PC-3 (cell line): ENCODE data around the gene SMYD1. TPM values are rescaled to one million over a fixed set of nuclear protein-coding genes. Genes with fewer than 3 reads are reported as not detected.

ENCODE experiments used
- ATAC-seq: fragments of 200-7000 bp; cut with Tn5 transposase; 2 replicates; pipeline ENCODE4 v1.9.1; 2020; ENCODE audit warnings: mild to moderate bottlenecking, moderate library complexity
- BruUV-seq: library from RNA; stranded (reverse); fragments of 400-500 nt; replicated peaks from 2 replicates; lab custom pipeline; 2021; lab: Mats Ljungman, UMichigan
- CTCF ChIA-PET: fragments of 300-600 bp; sonication (Branson Sonifier 250); formaldehyde crosslinking; loops from one replicate; lab custom pipeline; 2022; ENCODE audit warnings: antibody characterized with exemption; lab: Charles Lee
- POLR2A ChIA-PET: fragments of 300-600 bp; sonication (Branson Sonifier 250); formaldehyde crosslinking; loops from one replicate; lab custom pipeline; 2022; ENCODE audit warnings: antibody characterized with exemption; ENCODE audit not compliant: unreplicated experiment; lab: Charles Lee
- DNase-seq: peaks from one replicate; pipeline ENCODE4 v3.0.0-alpha.2; 2015
- H2AFZ ChIP-seq: fragments of 300-600 bp; sonication (generic); 2 replicates; pipeline ENCODE4 v1.6.0; 2016; ENCODE audit warnings: antibody characterized with exemption, low read length
- H3F3A ChIP-seq: fragments of 300-600 bp; sonication (generic); one replicate; pipeline ENCODE4 v1.6.0; 2017; ENCODE audit warnings: antibody characterized with exemption, low read length, control low read depth, mild to moderate bottlenecking; ENCODE audit not compliant: unreplicated experiment
- H3K27ac ChIP-seq: fragments of 300-600 bp; sonication (generic); 2 replicates; pipeline ENCODE4 v1.5.1; 2016; ENCODE audit warnings: mild to moderate bottlenecking, low read length
- H3K27me3 ChIP-seq: fragments of 300-600 bp; sonication (generic); 2 replicates; pipeline ENCODE4 v1.6.1; 2016; ENCODE audit warnings: low read length, mixed read lengths
- H3K36me3 ChIP-seq: fragments of 300-600 bp; sonication (generic); 2 replicates; pipeline ENCODE4 v1.6.1; 2016; ENCODE audit warnings: low read depth, mixed run types, low read length, mixed read lengths
- H3K4me1 ChIP-seq: fragments of 300-600 bp; sonication (generic); 2 replicates; pipeline ENCODE4 v1.5.1; 2016; ENCODE audit warnings: low read length; ENCODE audit not compliant: insufficient read depth
- H3K4me2 ChIP-seq: fragments of 300-600 bp; sonication (generic); 2 replicates; pipeline ENCODE4 v1.6.0; 2016; ENCODE audit warnings: low read length
- H3K4me3 ChIP-seq: fragments of 300-600 bp; sonication (generic); 2 replicates; pipeline ENCODE4 v1.5.1; 2016; ENCODE audit warnings: mild to moderate bottlenecking, low read length, mixed read lengths
- H3K79me2 ChIP-seq: fragments of 300-600 bp; sonication (generic); 2 replicates; pipeline ENCODE4 v1.6.1; 2017; ENCODE audit warnings: low read length, mixed read lengths
- H3K9ac ChIP-seq: fragments of 300-600 bp; sonication (generic); 2 replicates; pipeline ENCODE4 v1.6.0; 2016; ENCODE audit warnings: mild to moderate bottlenecking, low read length
- H3K9me2 ChIP-seq: fragments of 300-600 bp; sonication (generic); replicated peaks from 2 replicates; pipeline ENCODE4 v1.6.1; 2016; ENCODE audit warnings: mixed run types, low read length, mixed read lengths
- H3K9me3 ChIP-seq: fragments of 300-600 bp; sonication (generic); 2 replicates; pipeline ENCODE4 v1.6.1; 2016; ENCODE audit warnings: low read length, mixed read lengths
- H4K20me1 ChIP-seq: fragments of 300-600 bp; sonication (generic); 2 replicates; pipeline ENCODE4 v1.6.1; 2016; ENCODE audit warnings: low read length, mixed read lengths
- CTCF ChIP-seq: fragments of 300-600 bp; sonication (generic); conservative IDR thresholded peaks from 2 replicates; pipeline ENCODE4 v1.5.1; 2017; ENCODE audit warnings: antibody characterized with exemption, low read depth, mild to moderate bottlenecking, low read length
- EZH2 ChIP-seq: fragments of 300-600 bp; sonication (generic); IDR thresholded peaks from one replicate; pipeline ENCODE4 v1.6.1; 2017; ENCODE audit warnings: antibody characterized with exemption, mild to moderate bottlenecking, low read length; ENCODE audit not compliant: unreplicated experiment
- EZH2phosphoT487 ChIP-seq: fragments of 300-600 bp; sonication (generic); IDR thresholded peaks from 2 replicates; pipeline ENCODE4 v1.6.1; 2018; ENCODE audit warnings: mild to moderate bottlenecking, antibody characterized with exemption, low read length, borderline replicate concordance
- intact Hi-C: fragments of 100-400 bp; cut with micrococcal nuclease; formaldehyde crosslinking; loops from 2 replicates; pipeline ENCODE4 v1.9.0; 2023
- total RNA-seq: library from RNA; depleted of rRNA; stranded (reverse); fragments of >200 nt; gene quantifications from 2 replicates; pipeline ENCODE4 v1.2.3, GENCODE V29; 2014

SMYD1 gene
- total RNA-seq, 1 experiment from 2014 or later, result not detected

DNA sequence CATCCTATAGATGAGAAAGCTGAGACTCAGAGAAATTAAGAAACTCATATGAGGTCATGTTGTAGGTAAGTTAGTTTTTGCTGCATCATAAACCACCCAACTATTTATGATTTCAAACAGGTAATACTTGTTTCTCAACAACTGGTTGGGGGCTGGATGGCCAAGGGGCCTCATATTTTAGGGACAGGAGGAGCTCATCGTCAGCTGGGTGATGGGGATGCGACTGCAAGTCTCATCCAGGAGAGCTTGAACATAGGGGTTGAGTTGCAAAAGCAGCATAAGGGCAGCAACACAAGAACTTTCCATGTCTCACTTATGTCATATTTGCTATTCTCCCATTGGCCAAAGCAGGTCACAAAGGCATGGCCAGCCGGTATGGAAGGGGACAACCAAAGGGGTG, 47.6 kb upstream of the SMYD1 start:
- no peak overlapping the region for H2AFZ ChIP-seq
- ATAC-seq, result no peak

GRCh38 chr2:88022669-88022921, 45.0 kb upstream of the SMYD1 start:
- intact Hi-C loops, result no loop called here
- no peaks in the 10 kb centered on the region for H3K9me3 ChIP-seq
- H3F3A ChIP-seq, result no peaks in the 10 kb centered on the region
- no peaks in the 10 kb centered on the region for H3K4me1 ChIP-seq
- no peak overlapping the region for H3K27ac ChIP-seq
- no peaks in the 10 kb centered on the region for H3K36me3 ChIP-seq
- H3K4me3 ChIP-seq, result no peak overlapping the region
- ATAC-seq (no peak), DNase-seq (no peak)
- no peak overlapping the region for H3K9ac ChIP-seq
- TF ChIP-seq EZH2phosphoT487, result no peak
- BruUV-seq, result no TSS peak
- no peaks in the 10 kb centered on the region for H3K79me2 ChIP-seq
- H3K9me2 ChIP-seq, result no peaks in the 10 kb centered on the region
- no peaks in the 10 kb centered on the region for H3K27me3 ChIP-seq
- H4K20me1 ChIP-seq, result no peaks in the 10 kb centered on the region
- ChIA-PET CTCF (no interaction called here), POLR2A (no interaction called here)
- H2AFZ ChIP-seq, result no peak overlapping the region
- no peak overlapping the region for H3K4me2 ChIP-seq

More for the DNA sequence above, 47.6 kb upstream of the SMYD1 start:
- DNase-seq, result no peak
- no peak overlapping the region for H3K27ac ChIP-seq
- TF ChIP-seq CTCF (no peak), EZH2phosphoT487 (no peak), EZH2 (no peak)
- no peaks in the 10 kb centered on the region for H3K27me3 ChIP-seq
- H3F3A ChIP-seq, result no peaks in the 10 kb centered on the region
- no peaks in the 10 kb centered on the region for H3K4me1 ChIP-seq
- no peaks in the 10 kb centered on the region for H3K36me3 ChIP-seq
- intact Hi-C loops, result loop anchor here (5.0 kb wide), 1 partner anchor 142 kb away; no protein-coding TSS in a partner anchor
- POLR2A ChIA-PET, result no interaction called here
- H4K20me1 ChIP-seq, result no peaks in the 10 kb centered on the region
- CTCF ChIA-PET, result no interaction called here
- no peaks in the 10 kb centered on the region for H3K9me3 ChIP-seq
- no peak overlapping the region for H3K4me3 ChIP-seq
- H3K4me2 ChIP-seq, result no peak overlapping the region
- no TSS peak for BruUV-seq
- no peak overlapping the region for H3K9ac ChIP-seq
- H3K79me2 ChIP-seq, result no peaks in the 10 kb centered on the region
- H3K9me2 ChIP-seq, result no peaks in the 10 kb centered on the region

GRCh38 chr2:88024509-88024908, 43.1 kb upstream of the SMYD1 start:
- ChIA-PET CTCF (no interaction called here), POLR2A (interaction anchor here (0.6 kb wide), 1 partner anchor 8 kb away, joined by 3 read pairs; the partner anchor contains the start of gene RNU2-63P)
- no peaks in the 10 kb centered on the region for H3K27me3 ChIP-seq
- DNase-seq (no peak), ATAC-seq (no peak)
- no peak overlapping the region for H2AFZ ChIP-seq
- H3K9me3 ChIP-seq, result no peaks in the 10 kb centered on the region
- no peak overlapping the region for H3K9ac ChIP-seq
- H3K36me3 ChIP-seq, result no peaks in the 10 kb centered on the region
- BruUV-seq, result no TSS peak
- no peaks in the 10 kb centered on the region for H3K4me1 ChIP-seq
- no peaks in the 10 kb centered on the region for H4K20me1 ChIP-seq
- H3K4me2 ChIP-seq, result no peak overlapping the region
- H3K9me2 ChIP-seq, result no peaks in the 10 kb centered on the region
- H3K4me3 ChIP-seq, result no peak overlapping the region
- H3F3A ChIP-seq, result no peaks in the 10 kb centered on the region
- intact Hi-C loops, result no loop called here
- H3K27ac ChIP-seq, result no peak overlapping the region
- no peak for TF ChIP-seq EZH2phosphoT487
- no peak for TF ChIP-seq EZH2
- TF ChIP-seq CTCF, result no peak
- no peaks in the 10 kb centered on the region for H3K79me2 ChIP-seq
